HCT116 (cell line): ENCODE data around the gene NCKAP5. TPM values are rescaled to one million over a fixed set of nuclear protein-coding genes. Genes with fewer than 3 reads are reported as not detected.

Source experiments
- ATAC-seq: fragments of 200-7000 bp; cut with Tn5 transposase; 2 replicates; pipeline ENCODE4 v1.9.1; 2020; ENCODE audit warnings: mild to moderate bottlenecking, moderate library complexity
- BruUV-seq: library from RNA; stranded (reverse); fragments of 400-500 nt; replicated peaks from 2 replicates; lab custom pipeline; 2021; lab: Mats Ljungman, UMichigan
- CTCF ChIA-PET: fragments of 300-600 bp; sonication (Branson Sonifier 250); formaldehyde crosslinking; loops from one replicate; lab custom pipeline; 2021; ENCODE audit warnings: antibody characterized with exemption; lab: Charles Lee
- POLR2A ChIA-PET: fragments of 300-600, 350-600 bp; sonication (Branson Sonifier 250); formaldehyde crosslinking; loops from one replicate; lab custom pipeline; 2021; ENCODE audit warnings: antibody characterized with exemption; lab: Charles Lee
- RAD21 ChIA-PET, 2 experiments: fragments of 300-600 bp; sonication (Branson Sonifier 250); formaldehyde crosslinking; loops; one replicate each; lab custom pipeline; 2023; ENCODE audit warnings: low total read pairs in 2 of 2; ENCODE audit not compliant: uncharacterized antibody in 2 of 2, unreplicated experiment in 2 of 2, low non-redundant PET in 1 of 2; lab: Charles Lee
- DNase-seq: peaks from one replicate; pipeline ENCODE4 v3.0.0-alpha.2; 2010; ENCODE audit warnings: low read depth, low spot score
- H2AFZ ChIP-seq: fragments of 200-600 bp; shearing (Covaris generic), sonication (generic); 2 replicates; pipeline ENCODE4 v1.6.1; 2017; ENCODE audit warnings: low read depth, mixed run types, mixed read lengths, antibody characterized with exemption, low read length; ENCODE audit not compliant: poor library complexity, severe bottlenecking
- H3K27ac ChIP-seq: 2 replicates; pipeline ENCODE4 v1.5.1; 2012; ENCODE audit warnings: low read depth, low read length
- H3K27me3 ChIP-seq: fragments of 200-600 bp; sonication (generic); 2 replicates; pipeline ENCODE4 v1.6.1; 2016; ENCODE audit warnings: mixed run types, low read length, mixed read lengths; ENCODE audit not compliant: insufficient read depth
- H3K36me3 ChIP-seq, 2 experiments: fragments of 200-500 bp in 1 of 2; fragments of 200-600 bp in 1 of 2; sonication (Bioruptor generic) in 1 of 2; sonication (generic) in 1 of 2; 2 replicates each; pipeline versions ENCODE4 v1.5.1 to v1.6.1; 2014 to 2016; ENCODE audit warnings: low read length in 2 of 2, inconsistent platforms in 1 of 2, mixed read lengths in 1 of 2, mixed run types in 1 of 2; ENCODE audit not compliant: insufficient read depth in 2 of 2, control insufficient read depth in 1 of 2
- H3K4me1 ChIP-seq, 2 experiments: fragments of 200-600 bp in 1 of 2; sonication (generic) in 1 of 2; 2 replicates each; pipeline versions ENCODE4 v1.5.1 to v1.6.1; 2012 to 2017; ENCODE audit warnings: low read length in 2 of 2, inconsistent platforms in 1 of 2, mild to moderate bottlenecking in 1 of 2, mixed read lengths in 1 of 2, mixed run types in 1 of 2, moderate library complexity in 1 of 2; ENCODE audit not compliant: insufficient read depth in 2 of 2, control insufficient read depth in 1 of 2
- H3K4me2 ChIP-seq: fragments of 200-600 bp; sonication (generic); 2 replicates; pipeline ENCODE4 v1.6.1; 2017; ENCODE audit warnings: mixed run types, low read length, mixed read lengths
- H3K4me3 ChIP-seq, 2 experiments: fragments of 200-600 bp in 1 of 2; sonication (generic) in 1 of 2; replicated peaks in 1 of 2; 2 replicates each; pipeline ENCODE4 v1.5.1; 2011 to 2016; ENCODE audit warnings: low read length in 2 of 2, control low read depth in 1 of 2, low read depth in 1 of 2, mild to moderate bottlenecking in 1 of 2, mixed read lengths in 1 of 2, mixed run types in 1 of 2
- H3K79me2 ChIP-seq: fragments of 200-600 bp; sonication (generic); 2 replicates; pipeline ENCODE4 v1.6.1; 2017; ENCODE audit warnings: mild to moderate bottlenecking, mixed run types, low read length, moderate library complexity, mixed read lengths; ENCODE audit not compliant: insufficient read depth
- H3K9ac ChIP-seq: fragments of 200-600 bp; sonication (generic); 2 replicates; pipeline ENCODE4 v1.6.1; 2016; ENCODE audit warnings: low read length, mixed read lengths
- H3K9me2 ChIP-seq: fragments of 200-600 bp; sonication (generic), shearing (Covaris generic); 2 replicates; pipeline ENCODE4 v1.6.1; 2017; ENCODE audit warnings: mixed run types, mild to moderate bottlenecking, moderate library complexity; ENCODE audit not compliant: insufficient read depth
- H3K9me3 ChIP-seq, 2 experiments: fragments of 200-500 bp in 1 of 2; fragments of 200-600 bp in 1 of 2; sonication (Bioruptor generic) in 1 of 2; sonication (generic) in 1 of 2; 2 replicates each; pipeline ENCODE4 v1.6.1; 2014 to 2017; ENCODE audit warnings: low read length in 2 of 2, mixed read lengths in 2 of 2, inconsistent platforms in 1 of 2, low read depth in 1 of 2, mild to moderate bottlenecking in 1 of 2, mixed run types in 1 of 2, moderate library complexity in 1 of 2; ENCODE audit not compliant: control insufficient read depth in 1 of 2, insufficient read depth in 1 of 2
- H4K20me1 ChIP-seq: fragments of 200-600 bp; sonication (generic), shearing (Covaris generic); 2 replicates; pipeline ENCODE4 v1.6.1; 2017; ENCODE audit warnings: mixed run types, mild to moderate bottlenecking, moderate library complexity; ENCODE audit not compliant: insufficient read depth
- EGR1 ChIP-seq: IDR thresholded peaks from 2 replicates; pipeline ENCODE4 v1.6.1; 2012; ENCODE audit warnings: low read depth
- EZH2phosphoT487 ChIP-seq: fragments of 200-600 bp; IDR thresholded peaks from 2 replicates; pipeline ENCODE4 v1.6.1; 2018; ENCODE audit warnings: antibody characterized with exemption, borderline replicate concordance
- JUND ChIP-seq: IDR thresholded peaks from 2 replicates; pipeline ENCODE4 v1.6.1; 2012
- SIN3A ChIP-seq: IDR thresholded peaks from 2 replicates; pipeline ENCODE4 v1.6.1; 2012; ENCODE audit warnings: low read depth
- intact Hi-C: fragments of 100-400 bp; cut with micrococcal nuclease; formaldehyde crosslinking; loops from 2 replicates; pipeline ENCODE4 v1.10.0; 2022
- total RNA-seq: library from RNA; stranded (reverse); gene quantifications from one replicate; pipeline ENCODE4 v1.2.1, GENCODE V29; 2021; ENCODE audit not compliant: unreplicated experiment
- TF ChIP-seq, protein P1 (sequence below): IDR thresholded peaks from 2 replicates; pipeline ENCODE4 v1.6.1; 2012; ENCODE audit warnings: low read depth

Gene NCKAP5
- total RNA-seq, 1 experiment from 2014 or later = 0.30 TPM

- Histone ChIP-seq H4K20me1 (no peaks in the 10 kb centered on the region), H3K4me2 (peak overlapping the region; percentile 47), H3K9me2 (no peaks in the 10 kb centered on the region), H3K4me1 (peaks cover 10 to 18% of the 10 kb centered on the region in 2 experiments), H3K79me2 (no peaks in the 10 kb centered on the region), H3K9ac (no peak overlapping the region), H3K27me3 (peaks cover 67% of the 10 kb centered on the region), H3K4me3 (no peak overlapping the region), H3K36me3 (no peaks in the 10 kb centered on the region), H2AFZ (no peak overlapping the region), H3K27ac (no peak overlapping the region), H3K9me3 (no peaks in the 10 kb centered on the region)
- DNase-seq = peak; percentile 27
- CTCF ChIA-PET = no interaction called here
- RAD21 ChIA-PET = no interaction called here
- BruUV-seq = no TSS peak
- POLR2A ChIA-PET = no interaction called here
- TF ChIP-seq JUND (no peak; the same call in 1 of the 2 replicates), EGR1 (no peak), EZH2phosphoT487 (no peak), SIN3A (no peak)
- TF ChIP-seq, protein P1, sequence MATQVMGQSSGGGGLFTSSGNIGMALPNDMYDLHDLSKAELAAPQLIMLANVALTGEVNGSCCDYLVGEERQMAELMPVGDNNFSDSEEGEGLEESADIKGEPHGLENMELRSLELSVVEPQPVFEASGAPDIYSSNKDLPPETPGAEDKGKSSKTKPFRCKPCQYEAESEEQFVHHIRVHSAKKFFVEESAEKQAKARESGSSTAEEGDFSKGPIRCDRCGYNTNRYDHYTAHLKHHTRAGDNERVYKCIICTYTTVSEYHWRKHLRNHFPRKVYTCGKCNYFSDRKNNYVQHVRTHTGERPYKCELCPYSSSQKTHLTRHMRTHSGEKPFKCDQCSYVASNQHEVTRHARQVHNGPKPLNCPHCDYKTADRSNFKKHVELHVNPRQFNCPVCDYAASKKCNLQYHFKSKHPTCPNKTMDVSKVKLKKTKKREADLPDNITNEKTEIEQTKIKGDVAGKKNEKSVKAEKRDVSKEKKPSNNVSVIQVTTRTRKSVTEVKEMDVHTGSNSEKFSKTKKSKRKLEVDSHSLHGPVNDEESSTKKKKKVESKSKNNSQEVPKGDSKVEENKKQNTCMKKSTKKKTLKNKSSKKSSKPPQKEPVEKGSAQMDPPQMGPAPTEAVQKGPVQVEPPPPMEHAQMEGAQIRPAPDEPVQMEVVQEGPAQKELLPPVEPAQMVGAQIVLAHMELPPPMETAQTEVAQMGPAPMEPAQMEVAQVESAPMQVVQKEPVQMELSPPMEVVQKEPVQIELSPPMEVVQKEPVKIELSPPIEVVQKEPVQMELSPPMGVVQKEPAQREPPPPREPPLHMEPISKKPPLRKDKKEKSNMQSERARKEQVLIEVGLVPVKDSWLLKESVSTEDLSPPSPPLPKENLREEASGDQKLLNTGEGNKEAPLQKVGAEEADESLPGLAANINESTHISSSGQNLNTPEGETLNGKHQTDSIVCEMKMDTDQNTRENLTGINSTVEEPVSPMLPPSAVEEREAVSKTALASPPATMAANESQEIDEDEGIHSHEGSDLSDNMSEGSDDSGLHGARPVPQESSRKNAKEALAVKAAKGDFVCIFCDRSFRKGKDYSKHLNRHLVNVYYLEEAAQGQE = no peak
- ATAC-seq = peak; percentile 69
- intact Hi-C loops = loop anchor here (10.0 kb wide), 2 partner anchors 504 to 1174 kb away; no protein-coding TSS in a partner anchor
These were observed 897.0 kb downstream of the NCKAP5 start for GRCh38 chr2:132671151-132671835.
